KMS-11 (cell line): ENCODE data around the gene KCTD15.

Source experiments
- H2AFZ ChIP-seq: fragments of 200-600 bp; sonication (generic); 2 replicates; pipeline ENCODE4 v1.6.1; 2016; ENCODE audit warnings: antibody characterized with exemption, mixed run types, low read depth
- H3K27ac ChIP-seq: fragments of 200-600 bp; sonication (generic); 2 replicates; pipeline ENCODE4 v1.6.1; 2016; ENCODE audit warnings: mild to moderate bottlenecking, mixed run types
- H3K27me3 ChIP-seq: fragments of 200-600 bp; sonication (generic); 2 replicates; pipeline ENCODE4 v1.6.1; 2017; ENCODE audit warnings: mild to moderate bottlenecking, low read depth, mixed run types, moderate library complexity; ENCODE audit not compliant: insufficient read depth
- H3K36me3 ChIP-seq: fragments of 200-600 bp; sonication (generic); 2 replicates; pipeline ENCODE4 v1.6.1; 2017; ENCODE audit warnings: mild to moderate bottlenecking, mixed run types; ENCODE audit not compliant: insufficient read depth
- H3K4me1 ChIP-seq: fragments of 200-600 bp; sonication (generic); 2 replicates; pipeline ENCODE4 v1.6.1; 2016; ENCODE audit warnings: mild to moderate bottlenecking, low read depth, mixed run types; ENCODE audit not compliant: poor library complexity, severe bottlenecking
- H3K4me2 ChIP-seq: fragments of 200-600 bp; sonication (generic); 2 replicates; pipeline ENCODE4 v1.7.0; 2016; ENCODE audit warnings: mild to moderate bottlenecking, mixed run types
- H3K4me3 ChIP-seq: fragments of 200-600 bp; sonication (generic); IDR thresholded peaks from 2 replicates; pipeline ENCODE4 v1.6.1; 2017; ENCODE audit warnings: low read depth, low read length, mixed read lengths; ENCODE audit not compliant: insufficient read depth
- H3K79me2 ChIP-seq: fragments of 200-600 bp; sonication (generic); 2 replicates; pipeline ENCODE4 v1.6.1; 2016; ENCODE audit warnings: low read depth, mixed run types; ENCODE audit not compliant: insufficient read depth
- H3K9ac ChIP-seq: fragments of 200-600 bp; sonication (generic); 2 replicates; pipeline ENCODE4 v1.6.1; 2016; ENCODE audit warnings: mild to moderate bottlenecking, mixed run types
- H4K20me1 ChIP-seq: fragments of 200-600 bp; sonication (generic); 2 replicates; pipeline ENCODE4 v1.6.1; 2016; ENCODE audit warnings: mild to moderate bottlenecking, mixed run types; ENCODE audit not compliant: insufficient read depth
- TF ChIP-seq, protein P1 (sequence below): fragments of 200-600 bp; sonication (generic); conservative IDR thresholded peaks from 2 replicates; pipeline ENCODE4 v1.6.1; 2017; ENCODE audit warnings: low read depth, mild to moderate bottlenecking, antibody characterized with exemption, low read length, moderate library complexity, mixed read lengths

Gene KCTD15

DNA sequence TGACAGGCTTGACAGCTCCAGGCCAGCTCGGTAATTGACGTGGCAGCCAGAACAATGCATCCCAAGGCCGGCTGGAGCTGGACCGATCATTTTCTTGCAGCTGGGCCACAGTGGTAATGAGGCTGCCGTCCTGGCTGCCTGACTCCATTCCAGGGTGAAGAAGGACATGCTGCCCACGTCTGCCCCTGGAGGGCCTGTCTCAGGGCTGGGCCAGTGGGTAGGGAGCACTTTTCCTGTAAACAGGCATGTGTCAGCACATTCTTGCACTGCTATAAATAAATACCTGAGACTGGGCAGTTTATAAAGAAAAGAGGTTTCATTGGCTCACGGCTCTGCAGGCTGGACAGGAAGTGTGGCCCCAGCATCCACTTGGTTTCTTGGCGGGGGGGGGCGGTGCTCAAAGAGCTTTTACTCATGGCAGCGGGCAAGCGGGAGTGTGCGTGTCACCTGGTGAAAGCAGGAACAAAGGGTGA is 38.1 kb upstream of the KCTD15 start:
- H3K4me2 ChIP-seq, result no peak overlapping the region
- H3K36me3 ChIP-seq, result no peaks in the 10 kb centered on the region

DNA sequence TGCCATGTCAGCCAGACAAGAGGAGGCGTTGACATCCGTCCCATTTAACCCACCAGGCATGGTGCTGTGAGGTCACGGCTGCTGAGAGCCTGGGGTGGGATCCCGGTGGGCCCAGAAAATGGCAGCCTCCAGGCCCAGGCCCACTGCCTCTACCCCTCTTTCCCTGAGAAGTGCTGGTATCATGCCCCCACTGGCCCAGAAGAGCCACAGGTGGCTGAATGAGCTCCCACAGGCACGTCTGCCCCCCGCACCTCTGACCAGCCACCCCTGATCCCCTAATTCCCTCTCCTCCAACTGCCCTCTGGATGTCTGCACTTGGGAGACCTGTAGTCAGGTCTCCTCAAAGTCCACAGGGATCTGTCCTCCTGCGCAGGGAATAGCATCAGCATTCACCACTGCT is 37.3 kb upstream of the KCTD15 start:
- no peak overlapping the region for H3K4me3 ChIP-seq
- H3K4me2 ChIP-seq, result no peak overlapping the region
- no peaks in the 10 kb centered on the region for H3K4me1 ChIP-seq
- H3K9ac ChIP-seq, result no peak overlapping the region
- no peaks in the 10 kb centered on the region; the same call in 1 of the 2 replicates for H3K27me3 ChIP-seq
- H2AFZ ChIP-seq, result no peak overlapping the region
- TF ChIP-seq, protein P1, sequence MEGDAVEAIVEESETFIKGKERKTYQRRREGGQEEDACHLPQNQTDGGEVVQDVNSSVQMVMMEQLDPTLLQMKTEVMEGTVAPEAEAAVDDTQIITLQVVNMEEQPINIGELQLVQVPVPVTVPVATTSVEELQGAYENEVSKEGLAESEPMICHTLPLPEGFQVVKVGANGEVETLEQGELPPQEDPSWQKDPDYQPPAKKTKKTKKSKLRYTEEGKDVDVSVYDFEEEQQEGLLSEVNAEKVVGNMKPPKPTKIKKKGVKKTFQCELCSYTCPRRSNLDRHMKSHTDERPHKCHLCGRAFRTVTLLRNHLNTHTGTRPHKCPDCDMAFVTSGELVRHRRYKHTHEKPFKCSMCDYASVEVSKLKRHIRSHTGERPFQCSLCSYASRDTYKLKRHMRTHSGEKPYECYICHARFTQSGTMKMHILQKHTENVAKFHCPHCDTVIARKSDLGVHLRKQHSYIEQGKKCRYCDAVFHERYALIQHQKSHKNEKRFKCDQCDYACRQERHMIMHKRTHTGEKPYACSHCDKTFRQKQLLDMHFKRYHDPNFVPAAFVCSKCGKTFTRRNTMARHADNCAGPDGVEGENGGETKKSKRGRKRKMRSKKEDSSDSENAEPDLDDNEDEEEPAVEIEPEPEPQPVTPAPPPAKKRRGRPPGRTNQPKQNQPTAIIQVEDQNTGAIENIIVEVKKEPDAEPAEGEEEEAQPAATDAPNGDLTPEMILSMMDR, result no peak
- H3K27ac ChIP-seq, result no peak overlapping the region
- no peaks in the 10 kb centered on the region for H4K20me1 ChIP-seq
- H3K79me2 ChIP-seq, result no peaks in the 10 kb centered on the region
- H3K36me3 ChIP-seq, result no peaks in the 10 kb centered on the region

More for the DNA sequence above, 38.1 kb upstream of the KCTD15 start:
- Histone ChIP-seq H4K20me1 (no peaks in the 10 kb centered on the region), H2AFZ (no peak overlapping the region), H3K4me1 (no peaks in the 10 kb centered on the region), H3K9ac (no peak overlapping the region), H3K27ac (no peak overlapping the region), H3K27me3 (no peaks in the 10 kb centered on the region; the same call in 1 of the 2 replicates), H3K79me2 (no peaks in the 10 kb centered on the region), H3K4me3 (no peak overlapping the region)
- TF ChIP-seq, protein P1, result no peak

DNA sequence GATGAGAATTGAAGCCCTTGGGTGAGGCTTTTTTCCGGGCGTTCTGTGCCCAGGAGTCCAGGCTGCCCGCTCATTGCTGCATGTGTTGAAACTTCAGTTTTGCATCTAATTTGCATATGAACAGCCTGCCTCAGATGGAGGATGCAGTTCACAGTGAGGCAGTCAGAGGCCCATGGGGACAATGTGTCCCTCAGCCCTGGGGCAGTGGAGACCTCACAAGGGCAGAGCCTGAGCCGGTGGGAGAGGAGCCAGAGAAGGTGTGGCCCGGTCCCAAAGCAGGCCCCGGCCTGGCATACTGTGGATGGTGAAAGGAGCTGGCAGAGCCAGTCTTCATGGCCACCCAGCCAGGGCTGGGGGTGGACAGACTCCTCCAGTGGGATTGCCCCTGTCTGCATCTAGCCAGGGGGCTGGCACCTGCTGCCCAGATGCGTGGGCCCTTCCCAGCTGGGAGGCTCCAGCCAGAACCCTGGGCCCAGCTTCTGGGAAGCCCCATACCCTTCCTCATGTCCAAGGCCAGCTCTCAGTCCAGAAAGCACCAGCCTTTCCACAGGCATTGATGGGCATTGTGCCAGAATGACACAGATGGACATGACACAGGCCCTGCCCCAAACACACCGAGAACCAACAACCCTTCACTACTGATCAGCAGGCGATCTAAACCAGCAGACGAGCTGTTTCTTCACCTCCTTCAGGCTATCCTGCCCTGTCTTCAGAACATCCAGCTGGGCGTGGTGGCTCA is 32.9 kb upstream of the KCTD15 start:
- Histone ChIP-seq H3K27ac (no peak overlapping the region), H3K27me3 (peaks cover 19% of the 10 kb centered on the region; the same call in 1 of the 2 replicates), H3K4me2 (no peak overlapping the region), H3K4me1 (no peaks in the 10 kb centered on the region), H3K36me3 (no peaks in the 10 kb centered on the region), H3K4me3 (no peak overlapping the region), H4K20me1 (no peaks in the 10 kb centered on the region), H3K9ac (no peak overlapping the region), H2AFZ (no peak overlapping the region), H3K79me2 (no peaks in the 10 kb centered on the region)
- TF ChIP-seq, protein P1, result no peak

DNA sequence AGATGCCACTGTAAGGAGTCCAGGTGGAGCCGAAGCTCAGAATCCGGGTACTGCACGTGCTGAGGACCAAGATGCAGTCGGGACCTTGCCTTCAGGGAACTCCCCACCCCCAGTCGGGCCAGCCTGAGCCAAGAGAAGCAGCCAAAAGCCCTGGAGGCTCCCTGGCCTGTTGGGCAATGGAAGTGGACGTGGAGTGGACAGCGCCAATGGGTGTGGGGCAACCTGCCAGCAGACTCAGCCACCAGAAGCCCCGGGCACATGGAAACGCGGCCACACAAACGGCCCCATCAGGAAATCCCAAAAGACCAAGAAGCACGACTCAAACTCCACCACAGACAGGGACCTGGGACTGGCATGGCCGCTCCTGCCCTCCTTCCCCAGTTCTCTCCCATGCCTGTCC is 30.0 kb upstream of the KCTD15 start:
- Histone ChIP-seq H3K36me3 (no peaks in the 10 kb centered on the region), H3K4me3 (no peak overlapping the region), H3K27me3 (peaks cover 42% of the 10 kb centered on the region; the same call in 1 of the 2 replicates), H2AFZ (no peak overlapping the region), H3K4me1 (no peaks in the 10 kb centered on the region), H4K20me1 (no peaks in the 10 kb centered on the region), H3K79me2 (no peaks in the 10 kb centered on the region), H3K4me2 (no peak overlapping the region), H3K27ac (no peak overlapping the region), H3K9ac (no peak overlapping the region)
- TF ChIP-seq, protein P1, result no peak
